ENCODE measurements around the gene DDR2. TPM values are rescaled to one million over a fixed set of nuclear protein-coding genes. Genes with fewer than 3 reads are reported as not detected.

DDR2 gene
- total RNA-seq, 1 experiment from 2014 or later = 0.77 TPM

GRCh38 chr1:162654915-162655620, 22.8 kb downstream of the DDR2 start:
- BruUV-seq (replicated peaks) = no TSS peak
- ATAC-seq = no peak
- no peak overlapping the region for H2AFZ ChIP-seq (ENCODE audit: low read length)
- H3K27ac ChIP-seq (ENCODE audit: low read length) = no peak overlapping the region
- H3F3A ChIP-seq (ENCODE audit: low read length, unreplicated experiment) = no peaks in the 10 kb centered on the region
- DNase-seq = no peak
- H3K9me2 ChIP-seq (replicated peaks; ENCODE audit: low read length) = no peaks in the 10 kb centered on the region
- TF ChIP-seq EZH2 (IDR thresholded peaks at IDR 0.05; ENCODE audit: low read length, unreplicated experiment) (no peak), CTCF (conservative IDR thresholded peaks at IDR 0.05; ENCODE audit: low read depth, low read length) (no peak), EZH2phosphoT487 (IDR thresholded peaks at IDR 0.05; ENCODE audit: borderline replicate concordance, low read length) (no peak)
- intact Hi-C loops (cut with micrococcal nuclease) = no loop called here
- ChIA-PET POLR2A (ENCODE audit: unreplicated experiment) (no interaction called here), CTCF (no interaction called here)
- no peak overlapping the region for H3K4me3 ChIP-seq (ENCODE audit: low read length)
- H3K27me3 ChIP-seq (ENCODE audit: low read length) = no peaks in the 10 kb centered on the region
- no peak overlapping the region for H3K4me2 ChIP-seq (ENCODE audit: low read length)
- no peaks in the 10 kb centered on the region for H3K9me3 ChIP-seq (ENCODE audit: low read length)
- no peak overlapping the region for H3K9ac ChIP-seq (ENCODE audit: low read length)
- H3K79me2 ChIP-seq (ENCODE audit: low read length) = no peaks in the 10 kb centered on the region
- H4K20me1 ChIP-seq (ENCODE audit: low read length) = no peaks in the 10 kb centered on the region
- H3K4me1 ChIP-seq (ENCODE audit: insufficient read depth, low read length) = peaks cover 6% of the 10 kb centered on the region
- no peaks in the 10 kb centered on the region for H3K36me3 ChIP-seq (ENCODE audit: low read depth, low read length)

GRCh38 chr1:162656266-162656665, 24.0 kb downstream of the DDR2 start:
- ChIA-PET POLR2A (ENCODE audit: unreplicated experiment) (no interaction called here), CTCF (no interaction called here)
- Histone ChIP-seq H3K9me3 (ENCODE audit: low read length) (no peaks in the 10 kb centered on the region), H3K79me2 (ENCODE audit: low read length) (no peaks in the 10 kb centered on the region), H3K4me1 (ENCODE audit: insufficient read depth, low read length) (peaks cover 6% of the 10 kb centered on the region), H3K27me3 (ENCODE audit: low read length) (no peaks in the 10 kb centered on the region), H3K4me2 (ENCODE audit: low read length) (no peak overlapping the region), H3K9me2 (replicated peaks; ENCODE audit: low read length) (no peaks in the 10 kb centered on the region), H3F3A (ENCODE audit: low read length, unreplicated experiment) (no peaks in the 10 kb centered on the region), H4K20me1 (ENCODE audit: low read length) (no peaks in the 10 kb centered on the region), H3K4me3 (ENCODE audit: low read length) (no peak overlapping the region), H2AFZ (ENCODE audit: low read length) (no peak overlapping the region), H3K9ac (ENCODE audit: low read length) (no peak overlapping the region), H3K27ac (ENCODE audit: low read length) (no peak overlapping the region), H3K36me3 (ENCODE audit: low read depth, low read length) (no peaks in the 10 kb centered on the region)
- TF ChIP-seq EZH2phosphoT487 (IDR thresholded peaks at IDR 0.05; ENCODE audit: borderline replicate concordance, low read length) = no peak
- TF ChIP-seq EZH2 (IDR thresholded peaks at IDR 0.05; ENCODE audit: low read length, unreplicated experiment) = no peak
- no peak for TF ChIP-seq CTCF (conservative IDR thresholded peaks at IDR 0.05; ENCODE audit: low read depth, low read length)
- ATAC-seq (no peak), DNase-seq (peak; percentile 21)
- intact Hi-C loops (cut with micrococcal nuclease) = no loop called here
- BruUV-seq (replicated peaks) = no TSS peak

- Histone ChIP-seq H3K27me3 (ENCODE audit: low read length) (no peaks in the 10 kb centered on the region), H3K9me2 (replicated peaks; ENCODE audit: low read length) (no peaks in the 10 kb centered on the region), H3K9me3 (ENCODE audit: low read length) (no peaks in the 10 kb centered on the region), H3K4me1 (ENCODE audit: insufficient read depth, low read length) (peaks cover 12% of the 10 kb centered on the region), H3K9ac (ENCODE audit: low read length) (no peak overlapping the region), H3K79me2 (ENCODE audit: low read length) (no peaks in the 10 kb centered on the region), H2AFZ (ENCODE audit: low read length) (no peak overlapping the region), H3K4me2 (ENCODE audit: low read length) (no peak overlapping the region), H3K27ac (ENCODE audit: low read length) (no peak overlapping the region), H3F3A (ENCODE audit: low read length, unreplicated experiment) (no peaks in the 10 kb centered on the region), H3K36me3 (ENCODE audit: low read depth, low read length) (no peaks in the 10 kb centered on the region), H3K4me3 (ENCODE audit: low read length) (no peak overlapping the region), H4K20me1 (ENCODE audit: low read length) (no peaks in the 10 kb centered on the region)
- TF ChIP-seq EZH2 (IDR thresholded peaks at IDR 0.05; ENCODE audit: low read length, unreplicated experiment) (no peak), EZH2phosphoT487 (IDR thresholded peaks at IDR 0.05; ENCODE audit: borderline replicate concordance, low read length) (no peak), CTCF (conservative IDR thresholded peaks at IDR 0.05; ENCODE audit: low read depth, low read length) (no peak)
- peak; percentile 29; the same call in 1 of the 2 replicates for ATAC-seq
- no peak for DNase-seq
- BruUV-seq (replicated peaks) = no TSS peak
- intact Hi-C loops (cut with micrococcal nuclease) = loop anchor here (5.0 kb wide), 1 partner anchor 43 kb away; no protein-coding TSS in a partner anchor
- ChIA-PET CTCF (no interaction called here), POLR2A (ENCODE audit: unreplicated experiment) (no interaction called here)
Observed at GRCh38 chr1:162660574-162660973, 28.3 kb downstream of the DDR2 start.

Measured in PC-3 (cell line).